NCI-H748 (cell line): ENCODE data around the gene LRRTM4.
"Not testable (repeated sequence)": the region's sequence is repeated elsewhere in the genome, so short reads cannot be mapped to it uniquely, and the experiment has no call there.

Source experiments
- DNase-seq: peaks from one replicate; lab custom pipeline; 2025; ENCODE audit not compliant: unreplicated experiment; lab: John Stamatoyannopoulos, UW

The LRRTM4 gene

GRCh38 chr2:76921006-76921405, 601.2 kb downstream of the LRRTM4 start:
- DNase-seq: no peak

DNA sequence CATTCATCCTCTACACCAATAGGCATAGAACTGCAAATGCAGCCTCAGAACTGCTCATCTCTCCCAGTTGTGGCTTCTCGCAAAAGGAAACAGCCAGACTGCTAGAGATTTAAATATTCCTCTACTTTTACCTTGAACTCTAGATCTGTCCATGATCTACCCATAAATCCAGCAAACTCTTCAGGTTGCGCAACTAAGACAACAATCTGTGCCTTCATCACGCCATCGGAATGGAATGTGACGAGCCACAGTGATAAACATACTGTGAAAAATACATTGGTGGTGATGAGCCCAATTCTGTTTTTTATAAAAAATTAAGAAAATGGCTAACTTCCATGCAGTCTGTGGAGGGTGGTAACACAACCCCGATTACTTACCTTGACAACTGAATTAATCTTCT, 626.7 kb downstream of the LRRTM4 start:
- no peak for DNase-seq

DNA sequence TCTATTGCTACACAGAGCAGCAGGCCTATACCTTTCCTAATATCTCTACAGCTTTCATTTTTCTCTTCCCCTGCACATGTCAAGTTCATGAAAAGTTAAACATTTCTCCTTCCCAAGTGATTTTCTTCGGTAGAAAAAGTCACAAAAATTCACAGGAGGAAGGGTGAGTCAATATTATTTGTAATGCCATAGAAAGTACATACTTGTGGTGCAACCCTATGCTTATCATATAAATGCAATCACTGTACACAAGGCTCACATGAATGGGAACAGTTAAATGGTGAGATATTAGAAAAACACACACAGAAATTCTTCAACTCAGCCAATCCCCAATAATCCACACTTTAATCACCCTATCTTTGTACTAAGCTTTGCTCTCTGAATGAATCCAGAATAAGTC, 651.6 kb downstream of the LRRTM4 start:
- DNase-seq: no peak

GRCh38 chr2:76870011-76870410, 652.2 kb downstream of the LRRTM4 start:
- DNase-seq: peak; percentile 27

DNA sequence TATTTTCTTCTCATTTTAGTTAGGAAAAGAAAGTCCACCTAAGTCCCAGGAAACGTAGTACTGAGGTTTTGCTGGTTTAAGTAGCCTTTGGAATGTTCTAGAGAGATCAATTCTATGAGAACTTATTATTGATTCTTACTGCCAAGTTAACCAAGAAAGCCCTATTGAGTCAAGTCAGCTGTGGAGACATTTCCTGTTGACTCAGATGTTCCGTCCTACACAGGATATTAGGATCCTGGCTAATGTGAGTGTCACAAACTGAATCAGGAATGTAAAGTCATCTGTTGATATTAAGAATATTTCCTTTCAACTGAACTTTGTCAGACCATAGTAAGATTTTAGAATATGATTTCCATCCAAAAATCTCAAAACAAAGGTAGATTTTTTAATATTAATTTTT, 654.3 kb downstream of the LRRTM4 start:
- DNase-seq: no peak

DNA sequence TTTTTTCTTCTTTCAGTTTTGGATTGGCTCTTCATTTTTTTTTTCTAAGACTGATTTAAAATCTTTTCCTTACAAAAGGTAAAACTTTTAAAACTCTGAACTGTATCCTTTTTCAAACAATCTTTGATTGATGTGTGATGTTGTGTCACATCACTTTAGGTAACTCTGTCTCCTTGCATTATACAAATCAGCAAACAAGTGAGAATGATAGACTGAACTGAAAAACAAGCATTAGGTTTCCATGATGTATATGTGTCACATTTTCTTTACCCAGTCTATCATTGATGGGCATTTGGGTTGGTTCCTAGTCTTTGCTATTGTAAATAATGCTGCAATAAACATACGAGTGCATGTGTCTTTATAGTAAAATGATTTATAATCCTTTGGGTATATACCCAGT, 655.7 kb downstream of the LRRTM4 start:
- DNase-seq: no peak

GRCh38 chr2:76862901-76863300, 659.3 kb downstream of the LRRTM4 start:
- DNase-seq: no peak

DNA sequence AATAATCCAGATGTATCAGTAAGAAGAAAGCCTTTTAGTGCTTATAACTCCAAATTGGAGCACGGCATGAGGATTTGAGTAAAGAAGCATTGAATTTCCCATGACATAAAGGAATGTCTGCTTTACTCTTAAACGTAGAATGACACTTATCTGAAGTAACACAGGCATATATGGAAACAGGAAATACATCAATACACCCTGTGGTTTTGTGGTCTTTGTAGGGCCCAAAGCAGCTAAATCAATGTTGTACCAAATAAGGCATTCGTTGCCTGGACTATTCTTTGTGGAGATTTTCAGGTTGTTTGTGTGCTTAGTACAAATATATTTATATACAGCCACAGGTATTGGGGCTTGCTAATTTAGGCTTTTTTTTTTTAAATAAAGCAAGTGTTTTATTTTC, 660.5 kb downstream of the LRRTM4 start:
- DNase-seq: no peak

- DNase-seq: peak; percentile 81
These were observed 671.2 kb downstream of the LRRTM4 start for GRCh38 chr2:76851000-76851399.

- no peak for DNase-seq
These were observed 673.1 kb downstream of the LRRTM4 start for GRCh38 chr2:76849086-76849485.

- DNase-seq: no peak
These were observed 682.4 kb downstream of the LRRTM4 start for GRCh38 chr2:76839826-76840225.

- DNase-seq: peak; percentile 0
These were observed 692.6 kb downstream of the LRRTM4 start for GRCh38 chr2:76829374-76830234.

DNA sequence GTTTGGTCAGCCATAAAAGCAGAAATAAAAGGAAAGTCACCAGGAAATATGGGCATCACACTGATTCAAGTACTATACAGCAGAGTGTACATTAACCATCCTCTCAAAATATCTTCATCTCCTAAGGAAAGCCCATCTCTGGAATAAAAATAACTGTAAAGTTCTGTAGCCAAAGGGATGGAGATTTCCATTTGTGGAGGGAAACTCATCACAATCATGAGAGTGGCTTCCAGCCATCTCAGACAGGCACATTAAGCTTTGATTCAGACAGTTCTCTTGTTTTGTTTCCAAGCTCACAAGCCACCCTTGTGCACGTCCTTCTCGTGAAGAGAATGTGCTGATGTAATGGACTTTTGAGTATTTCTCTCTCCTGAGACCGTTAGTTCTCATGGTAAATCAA, 695.5 kb downstream of the LRRTM4 start:
- DNase-seq: no peak

GRCh38 chr2:76825140-76825970, 696.8 kb downstream of the LRRTM4 start:
- no peak for DNase-seq

GRCh38 chr2:76821731-76822130, 700.4 kb downstream of the LRRTM4 start:
- no peak for DNase-seq

DNA sequence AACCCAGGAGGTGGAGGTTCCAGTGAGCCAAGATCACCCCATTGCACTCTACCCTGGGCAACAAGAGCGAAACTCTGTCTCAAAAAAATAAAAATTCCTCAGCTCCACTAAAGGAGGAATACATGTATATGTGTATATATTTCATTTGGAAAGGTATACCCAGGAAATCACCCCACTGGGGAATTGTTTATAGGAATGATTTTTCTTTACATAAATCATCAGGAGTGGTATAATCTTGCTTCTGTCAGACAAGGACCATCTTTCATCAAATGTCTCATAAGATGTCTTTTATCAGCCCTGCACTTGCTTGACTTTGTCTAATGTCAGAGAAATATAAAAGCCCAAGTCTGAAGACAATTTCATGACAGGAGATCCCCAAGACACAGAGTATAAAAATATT, 709.1 kb downstream of the LRRTM4 start:
- DNase-seq: no peak

DNA sequence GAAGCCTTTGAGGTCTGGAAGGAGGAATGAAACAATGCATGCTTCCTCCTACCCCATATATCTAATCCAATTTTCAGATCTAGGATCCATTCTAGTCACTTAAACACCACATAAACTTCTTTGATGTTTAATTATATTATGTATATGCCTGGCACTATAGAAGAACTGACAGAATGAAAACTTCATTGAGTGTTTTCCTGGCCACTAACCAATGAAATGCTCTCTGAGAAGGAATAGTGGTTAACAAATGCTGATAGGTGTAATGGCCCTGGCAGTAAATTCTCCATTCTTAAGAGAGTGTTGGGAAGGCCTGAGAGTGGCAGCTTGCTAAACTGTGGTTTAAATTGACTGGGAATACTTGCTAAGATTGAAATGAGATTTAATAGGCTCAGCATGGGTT, 710.0 kb downstream of the LRRTM4 start:
- no peak for DNase-seq

DNA sequence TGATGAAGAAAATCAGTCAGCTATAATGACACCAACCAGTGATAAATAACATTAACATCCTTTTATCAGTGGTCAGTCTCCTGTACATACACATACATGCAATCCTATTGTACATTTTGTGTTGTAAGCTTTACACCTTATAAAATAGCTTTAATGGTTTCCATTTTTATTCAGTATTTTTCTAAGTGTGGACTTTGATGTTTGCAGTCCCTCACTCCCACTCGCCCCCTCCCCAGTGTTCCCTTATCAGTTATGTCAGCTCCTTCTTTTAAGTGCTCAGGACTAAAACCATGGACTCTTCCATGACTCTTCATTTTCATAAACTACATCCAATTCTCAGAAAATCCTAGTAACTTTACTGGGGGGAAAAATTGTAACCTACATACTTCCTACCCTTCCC, 713.0 kb downstream of the LRRTM4 start:
- DNase-seq: no peak

DNA sequence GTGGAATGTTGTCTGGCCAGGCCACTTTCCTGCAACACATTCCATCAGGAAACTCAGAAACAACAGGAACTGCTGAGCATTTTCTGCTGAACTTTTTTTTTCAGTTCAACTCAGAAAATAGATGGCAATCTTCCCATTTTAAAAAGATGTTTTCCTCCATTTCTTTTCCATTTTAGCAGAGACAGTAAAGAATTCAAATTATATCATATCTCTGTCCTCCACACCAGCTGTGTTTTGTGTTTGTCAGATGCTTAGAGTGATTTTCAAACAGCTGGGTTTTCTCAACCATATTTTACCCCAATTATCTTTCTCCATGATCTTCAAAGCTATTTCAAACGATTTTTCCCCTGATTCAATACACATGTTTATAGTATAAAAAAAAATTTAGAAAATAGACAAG, 713.4 kb downstream of the LRRTM4 start:
- no peak for DNase-seq

GRCh38 chr2:76793647-76794334, 728.4 kb downstream of the LRRTM4 start:
- DNase-seq: no peak

- not testable (repeated sequence) for DNase-seq
These were observed 740.9 kb downstream of the LRRTM4 start for GRCh38 chr2:76781313-76781712.

GRCh38 chr2:76763276-76763675, 758.9 kb downstream of the LRRTM4 start:
- no peak for DNase-seq
